Measurements from ENCODE around the gene LHX6.

The LHX6 gene
- total RNA-seq: 0 to 0.18 (median 0) reads per million in 18 experiments

GRCh38 chr9:122228568-122229484 lies at the start of gene LHX6:
Gene LHX6 (minus strand): TSS chr9:122228957. CDS start chr9:122228740, 217 bp downstream.
- no peak for DNase-seq

- no peak for DNase-seq
These were observed 48.6 kb upstream of the LHX6 start for GRCh38 chr9:122277285-122277897.

- DNase-seq: peak in 1 of 2 donors; percentile 9
These were observed 47.3 kb upstream of the LHX6 start for GRCh38 chr9:122276096-122276495.

DNA sequence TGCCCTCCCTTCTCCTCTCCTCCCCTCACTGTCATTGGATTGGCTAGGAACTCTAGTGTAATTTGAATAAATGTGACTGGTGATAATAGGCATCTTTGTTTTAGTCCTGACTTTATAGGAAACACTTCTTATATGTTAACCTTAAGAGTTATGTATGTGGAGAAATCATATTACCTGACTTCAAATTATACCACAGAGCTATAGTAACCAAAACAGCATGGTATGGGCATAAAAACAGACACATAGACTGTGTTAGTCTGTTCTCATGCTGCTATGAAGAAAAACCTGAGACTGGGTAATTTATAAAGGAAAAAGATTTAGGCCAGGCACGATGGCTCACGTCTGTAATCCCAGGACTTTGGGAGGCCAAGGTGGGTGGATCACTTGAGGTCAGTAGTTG lies 45.3 kb upstream of the LHX6 start:
- no peak for DNase-seq

GRCh38 chr9:122268041-122268814 lies 39.5 kb upstream of the LHX6 start:
- DNase-seq: no peak

DNA sequence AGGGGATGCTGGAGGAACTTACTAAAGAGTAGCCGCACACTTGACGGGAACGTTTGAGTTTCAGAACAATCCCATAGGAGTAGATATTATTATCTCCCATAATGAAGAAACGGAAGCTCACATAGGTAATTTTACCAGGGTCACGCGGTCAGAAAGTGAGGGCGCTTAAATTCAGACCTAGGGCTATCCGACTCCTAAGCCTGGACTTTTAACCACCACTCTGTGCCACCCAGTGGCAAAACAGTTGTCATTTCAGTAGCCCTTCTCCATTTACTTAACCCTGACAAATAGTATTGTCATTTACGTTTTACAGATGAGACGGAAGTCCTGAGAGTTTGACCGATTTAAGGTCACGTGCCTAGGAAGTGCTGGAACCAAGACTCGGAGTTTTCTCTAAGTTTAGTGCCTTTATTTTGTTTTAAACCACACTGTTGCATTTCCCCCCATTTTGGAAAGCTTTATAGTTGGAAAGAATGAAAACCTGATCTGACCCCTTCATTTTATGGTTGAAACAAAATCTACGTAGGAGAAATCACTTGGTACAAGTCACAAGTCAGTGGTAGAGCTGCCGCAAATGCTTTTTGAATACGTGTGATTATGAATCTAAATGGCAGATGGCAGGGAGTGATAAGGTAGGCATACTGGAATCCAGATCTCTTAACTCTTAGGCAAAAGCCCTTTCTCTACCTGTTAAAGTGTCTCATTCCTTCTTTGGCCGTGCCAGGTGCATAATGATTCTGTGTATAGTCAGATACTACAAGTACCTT lies 36.6 kb upstream of the LHX6 start:
- peak; percentile 60 to 64 for DNase-seq

DNA sequence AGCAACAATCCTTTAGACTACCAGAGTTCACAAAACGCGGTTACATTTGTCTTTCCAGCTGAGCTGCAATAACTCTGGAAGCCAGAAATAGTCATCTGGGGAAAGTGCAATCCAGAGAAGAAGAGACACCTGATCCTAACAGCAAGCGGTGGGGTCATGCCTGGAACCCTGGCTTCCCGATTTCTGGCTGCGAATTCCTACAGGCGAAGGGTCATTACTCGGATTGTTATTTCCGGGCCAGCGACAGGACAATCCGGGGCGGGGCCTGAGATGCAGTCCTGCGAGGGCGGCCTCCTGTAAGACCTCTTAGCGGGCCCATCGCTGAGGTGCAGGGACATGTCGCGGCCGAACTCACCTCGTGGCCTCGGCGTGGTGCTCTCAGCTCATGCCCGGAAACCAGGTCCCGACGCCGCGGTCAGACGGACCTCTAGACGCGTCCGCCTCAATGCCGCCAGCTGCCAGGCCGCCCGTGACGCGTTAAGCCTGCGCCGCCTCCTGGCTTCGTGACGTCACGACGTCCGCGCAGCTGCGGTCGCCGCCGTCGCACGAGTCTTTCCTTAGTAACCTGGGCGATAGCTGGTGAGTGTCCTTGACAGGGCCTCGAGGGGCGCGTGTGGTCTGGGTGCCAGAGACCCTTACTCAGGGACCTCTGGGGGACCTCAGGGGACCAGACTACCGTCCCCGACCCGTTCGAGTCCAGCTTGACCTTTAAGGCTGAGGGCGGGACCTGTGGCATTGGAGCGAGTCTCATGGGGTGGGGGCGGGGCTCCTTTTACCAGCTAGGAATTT lies 35.8 kb upstream of the LHX6 start, which contains the start of the genes MRRF and RBM18:
TSS of gene MRRF (plus strand) at position 523 of the 789 bp plus-strand sequence. CDS start 6,010 bp downstream, outside the sequence.
TSS of gene RBM18 (minus strand) at position 481 of the 789 bp plus-strand sequence. CDS start 3,348 bp downstream, outside the sequence.
- peak; percentile 91 to 94 for DNase-seq

DNA sequence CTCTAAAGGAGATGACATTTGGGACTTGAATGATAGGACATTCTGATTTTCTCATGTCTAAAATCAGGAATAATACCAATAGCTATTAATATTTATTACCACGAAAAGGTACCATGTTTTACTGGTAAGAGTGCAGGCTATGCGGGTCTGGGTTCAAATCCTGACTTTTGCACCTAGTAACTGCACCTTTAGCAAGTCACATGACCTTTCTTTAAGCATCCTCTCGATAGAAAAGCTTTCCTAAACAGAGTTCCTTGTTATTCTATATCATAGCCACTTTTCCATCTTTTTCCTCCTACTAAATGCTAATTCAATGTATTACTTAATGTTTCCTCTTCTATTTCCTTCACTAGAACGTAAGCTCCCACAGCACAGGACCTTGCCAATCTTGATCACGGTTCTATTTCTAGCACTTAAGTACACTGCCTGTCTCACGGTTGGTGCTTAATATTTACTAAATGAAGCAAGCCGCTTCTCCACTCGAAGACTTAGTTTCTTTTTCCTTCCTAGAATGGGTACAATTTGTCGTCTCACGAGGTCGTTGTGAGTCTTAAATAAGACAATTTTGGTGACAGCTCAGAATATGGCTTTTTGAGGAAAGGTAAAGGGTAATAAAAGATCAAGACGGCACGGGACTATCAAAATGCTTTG lies 35.1 kb upstream of the LHX6 start:
- peak; percentile 23 to 24 for DNase-seq

GRCh38 chr9:122262073-122262472 lies 33.3 kb upstream of the LHX6 start:
- DNase-seq: no peak

GRCh38 chr9:122261469-122261881 lies 32.7 kb upstream of the LHX6 start:
- DNase-seq: no peak

- DNase-seq: no peak
These were observed 30.2 kb upstream of the LHX6 start for GRCh38 chr9:122258886-122259415.

GRCh38 chr9:122256206-122256605 lies 27.4 kb upstream of the LHX6 start:
- DNase-seq: no peak

GRCh38 chr9:122254761-122255160 lies 26.0 kb upstream of the LHX6 start:
- no peak for DNase-seq

- no peak for DNase-seq
These were observed 24.0 kb upstream of the LHX6 start for GRCh38 chr9:122252796-122253195.

DNA sequence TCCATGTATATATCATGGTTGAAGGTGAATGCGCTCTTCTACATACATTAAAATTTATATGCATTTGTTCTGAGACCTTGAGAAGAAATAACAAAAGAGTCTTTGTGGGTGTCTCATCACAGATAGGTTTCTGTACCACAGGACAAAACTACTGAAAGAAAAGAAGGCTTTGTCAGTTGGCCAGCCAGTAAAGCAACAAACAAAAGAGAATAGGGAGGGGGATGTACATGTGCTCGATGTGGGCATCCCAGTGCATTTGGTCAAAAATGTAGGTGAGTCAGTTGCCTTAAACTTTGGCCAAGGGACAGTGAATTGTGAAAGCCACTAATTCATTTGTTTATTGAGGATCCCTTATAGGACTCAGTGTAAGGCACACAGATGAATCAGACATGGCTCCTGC lies 22.6 kb upstream of the LHX6 start:
- DNase-seq: no peak

- no peak for DNase-seq
These were observed 19.7 kb upstream of the LHX6 start for GRCh38 chr9:122248448-122248865.

DNA sequence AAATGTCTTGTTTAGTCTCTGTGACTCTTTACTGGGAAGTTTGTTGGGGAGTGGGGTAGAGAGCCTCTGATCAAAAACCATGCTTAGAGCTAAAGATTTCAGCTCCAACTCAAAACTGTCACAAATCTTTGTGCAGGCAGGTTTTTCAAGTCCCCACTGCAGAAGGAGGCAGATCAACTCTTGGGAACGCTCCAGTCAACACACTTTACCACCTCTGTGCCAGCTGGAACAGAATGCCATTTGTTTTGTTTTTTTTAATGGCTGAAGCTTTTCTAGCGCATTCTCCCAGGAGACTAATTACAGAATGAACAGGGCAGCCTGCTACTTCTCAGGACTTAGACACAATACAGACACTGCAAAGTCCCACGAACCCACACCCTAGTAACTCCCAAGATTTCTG lies 17.9 kb upstream of the LHX6 start:
- no peak for DNase-seq

GRCh38 chr9:122244349-122244748 lies 15.6 kb upstream of the LHX6 start:
- no peak for DNase-seq

DNA sequence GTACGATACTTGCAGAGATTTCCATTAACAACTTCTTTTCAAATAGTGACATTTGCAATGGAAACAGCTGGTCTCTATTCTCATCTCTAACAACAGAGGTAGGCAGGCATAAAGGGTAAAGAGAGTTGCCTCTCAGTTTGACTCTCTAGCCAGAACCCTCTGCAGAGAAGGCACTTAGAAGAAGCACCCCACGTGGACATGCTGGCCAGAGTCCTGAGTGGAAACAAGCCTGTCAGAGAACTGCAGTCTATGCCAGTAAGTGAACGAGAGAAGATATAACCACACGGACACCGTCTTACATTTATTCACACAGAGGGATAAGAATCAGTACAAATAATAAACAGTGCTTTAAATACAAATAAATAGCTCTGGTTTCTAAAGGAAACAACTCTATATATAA lies 11.0 kb upstream of the LHX6 start:
- no peak for DNase-seq

DNA sequence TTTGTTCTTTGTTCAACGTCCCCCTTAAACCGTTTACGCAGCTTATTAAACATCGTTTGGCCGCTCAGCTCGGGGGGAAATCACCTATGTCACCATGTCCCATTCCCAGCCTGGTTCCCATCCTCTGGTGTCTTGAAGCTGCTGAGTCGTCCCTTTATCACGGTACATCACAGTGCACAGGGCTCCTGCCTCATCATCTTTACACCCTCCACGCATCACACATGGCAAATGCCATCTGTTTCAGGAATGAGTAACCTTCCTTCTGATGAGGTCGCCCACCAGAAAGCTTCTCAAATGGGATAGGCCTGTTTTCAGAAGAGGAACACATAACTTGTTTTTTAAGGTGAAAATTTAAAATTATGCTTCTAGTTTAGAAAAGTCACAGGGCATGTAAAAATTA lies 7.9 kb upstream of the LHX6 start:
- DNase-seq: no peak
